Karpas-422 (cell line): ENCODE data around the gene CRTAC1. TPM values are rescaled to one million over a fixed set of nuclear protein-coding genes. Genes with fewer than 3 reads are reported as not detected.

Experiments used
- DNase-seq: peaks from one replicate; pipeline ENCODE4 v3.0.0-alpha.2; 2015
- H2AFZ ChIP-seq: fragments of 200-600 bp; sonication (generic); 2 replicates; pipeline ENCODE4 v1.6.1; 2014; ENCODE audit warnings: antibody characterized with exemption, low read length, mixed read lengths
- H3K27ac ChIP-seq: fragments of 200-600 bp; sonication (generic); 2 replicates; pipeline ENCODE4 v1.5.1; 2014; ENCODE audit warnings: mild to moderate bottlenecking, low read length, moderate library complexity
- H3K27me3 ChIP-seq: fragments of 200-600 bp; sonication (generic); 2 replicates; pipeline ENCODE4 v1.6.1; 2014; ENCODE audit warnings: low read length, mixed read lengths
- H3K36me3 ChIP-seq: fragments of 200-600 bp; sonication (generic); 2 replicates; pipeline ENCODE4 v1.6.1; 2014; ENCODE audit warnings: low read length, mixed read lengths; ENCODE audit not compliant: insufficient read depth
- H3K4me1 ChIP-seq: fragments of 200-600 bp; sonication (generic); 2 replicates; pipeline ENCODE4 v1.6.1; 2014; ENCODE audit warnings: mild to moderate bottlenecking, low read length, mixed read lengths
- H3K4me2 ChIP-seq: fragments of 200-600 bp; sonication (generic); 2 replicates; pipeline ENCODE4 v1.6.1; 2014; ENCODE audit warnings: low read length, low read depth, mild to moderate bottlenecking; ENCODE audit not compliant: poor library complexity, severe bottlenecking
- H3K4me3 ChIP-seq: fragments of 200-600 bp; sonication (generic); 2 replicates; pipeline ENCODE4 v1.5.1; 2014; ENCODE audit warnings: mild to moderate bottlenecking, antibody characterized with exemption, low read length, mixed read lengths
- H3K79me2 ChIP-seq: fragments of 200-600 bp; sonication (generic); 2 replicates; pipeline ENCODE4 v1.6.1; 2014; ENCODE audit warnings: mild to moderate bottlenecking, low read length, mixed read lengths
- H3K9ac ChIP-seq: fragments of 200-600 bp; sonication (generic); 2 replicates; pipeline ENCODE4 v1.6.0; 2014; ENCODE audit warnings: low read length
- H3K9me2 ChIP-seq: fragments of 200-600 bp; sonication (generic), shearing (Covaris generic); replicated peaks from 2 replicates; pipeline ENCODE4 v1.6.0; 2014; ENCODE audit warnings: mild to moderate bottlenecking, low read length, moderate library complexity; ENCODE audit not compliant: insufficient read depth
- H3K9me3 ChIP-seq: fragments of 300-700, 200-600 bp; sonication (generic); 2 replicates; pipeline ENCODE4 v1.6.1; 2014; ENCODE audit warnings: low read length, mixed read lengths
- H4K20me1 ChIP-seq: fragments of 200-600 bp; sonication (generic); 2 replicates; pipeline ENCODE4 v1.6.1; 2014; ENCODE audit warnings: mild to moderate bottlenecking, antibody characterized with exemption, low read length, low read depth; ENCODE audit not compliant: insufficient read depth
- total RNA-seq: library from RNA; depleted of rRNA; stranded (reverse); fragments of >200 nt; shearing (Covaris generic); gene quantifications from 2 replicates; pipeline ENCODE4 v1.2.3, GENCODE V29; 2014; ENCODE audit warnings: low replicate concordance

Gene CRTAC1
- total RNA-seq, 1 experiment from 2014 or later, result not detected

- Histone ChIP-seq H3K9me3 (no peaks in the 10 kb centered on the region), H2AFZ (no peak overlapping the region), H3K9ac (no peak overlapping the region), H3K79me2 (no peaks in the 10 kb centered on the region), H3K4me1 (no peaks in the 10 kb centered on the region), H3K27ac (no peak overlapping the region), H3K36me3 (no peaks in the 10 kb centered on the region), H3K4me2 (no peak overlapping the region), H3K4me3 (no peak overlapping the region), H3K9me2 (no peaks in the 10 kb centered on the region), H4K20me1 (no peaks in the 10 kb centered on the region), H3K27me3 (no peaks in the 10 kb centered on the region)
- DNase-seq, result no peak
Measured at GRCh38 chr10:97948822-97949221, 81.6 kb downstream of the CRTAC1 start.

GRCh38 chr10:97944772-97945171 is 85.6 kb downstream of the CRTAC1 start:
- no peak for DNase-seq
- H4K20me1 ChIP-seq, result no peaks in the 10 kb centered on the region
- no peaks in the 10 kb centered on the region for H3K9me2 ChIP-seq
- H3K27ac ChIP-seq, result no peak overlapping the region
- no peaks in the 10 kb centered on the region for H3K79me2 ChIP-seq
- H3K4me2 ChIP-seq, result no peak overlapping the region
- no peak overlapping the region for H3K9ac ChIP-seq
- no peaks in the 10 kb centered on the region for H3K36me3 ChIP-seq
- no peak overlapping the region for H3K4me3 ChIP-seq
- no peaks in the 10 kb centered on the region for H3K9me3 ChIP-seq
- no peaks in the 10 kb centered on the region for H3K4me1 ChIP-seq
- no peak overlapping the region for H2AFZ ChIP-seq
- no peaks in the 10 kb centered on the region for H3K27me3 ChIP-seq

GRCh38 chr10:97943294-97943693 is 87.1 kb downstream of the CRTAC1 start:
- H3K27me3 ChIP-seq, result no peaks in the 10 kb centered on the region
- no peak overlapping the region for H3K4me2 ChIP-seq
- H3K4me1 ChIP-seq, result no peaks in the 10 kb centered on the region
- H3K4me3 ChIP-seq, result no peak overlapping the region
- no peak overlapping the region for H3K27ac ChIP-seq
- H3K9me2 ChIP-seq, result no peaks in the 10 kb centered on the region
- H2AFZ ChIP-seq, result no peak overlapping the region
- H3K9me3 ChIP-seq, result no peaks in the 10 kb centered on the region
- no peaks in the 10 kb centered on the region for H4K20me1 ChIP-seq
- H3K36me3 ChIP-seq, result no peaks in the 10 kb centered on the region
- no peak for DNase-seq
- H3K79me2 ChIP-seq, result no peaks in the 10 kb centered on the region
- no peak overlapping the region for H3K9ac ChIP-seq

- Histone ChIP-seq H3K79me2 (no peaks in the 10 kb centered on the region), H3K4me2 (no peak overlapping the region), H3K27ac (no peak overlapping the region), H4K20me1 (no peaks in the 10 kb centered on the region), H2AFZ (no peak overlapping the region), H3K4me3 (no peak overlapping the region), H3K36me3 (no peaks in the 10 kb centered on the region), H3K9me3 (no peaks in the 10 kb centered on the region), H3K27me3 (no peaks in the 10 kb centered on the region), H3K9me2 (no peaks in the 10 kb centered on the region), H3K9ac (no peak overlapping the region), H3K4me1 (no peaks in the 10 kb centered on the region)
- DNase-seq, result no peak
Measured at GRCh38 chr10:97940534-97940933, 89.9 kb downstream of the CRTAC1 start.

- Histone ChIP-seq H3K27me3 (no peaks in the 10 kb centered on the region), H3K4me1 (no peaks in the 10 kb centered on the region), H3K36me3 (no peaks in the 10 kb centered on the region), H2AFZ (no peak overlapping the region), H3K4me3 (no peak overlapping the region), H3K9ac (no peak overlapping the region), H3K4me2 (no peak overlapping the region), H3K27ac (no peak overlapping the region), H3K79me2 (no peaks in the 10 kb centered on the region), H4K20me1 (no peaks in the 10 kb centered on the region), H3K9me3 (no peaks in the 10 kb centered on the region), H3K9me2 (no peaks in the 10 kb centered on the region)
- no peak for DNase-seq
Measured at GRCh38 chr10:97939446-97939990, 90.9 kb downstream of the CRTAC1 start.

GRCh38 chr10:97937928-97938327 is 92.5 kb downstream of the CRTAC1 start:
- Histone ChIP-seq H3K4me1 (no peaks in the 10 kb centered on the region), H3K79me2 (no peaks in the 10 kb centered on the region), H3K9ac (no peak overlapping the region), H3K9me3 (no peaks in the 10 kb centered on the region), H3K27me3 (no peaks in the 10 kb centered on the region), H3K4me2 (no peak overlapping the region), H3K9me2 (no peaks in the 10 kb centered on the region), H2AFZ (no peak overlapping the region), H3K36me3 (no peaks in the 10 kb centered on the region), H3K27ac (no peak overlapping the region), H4K20me1 (no peaks in the 10 kb centered on the region), H3K4me3 (no peak overlapping the region)
- no peak for DNase-seq

- no peaks in the 10 kb centered on the region for H3K9me3 ChIP-seq
- no peak overlapping the region for H3K9ac ChIP-seq
- no peak overlapping the region for H3K27ac ChIP-seq
- H3K4me2 ChIP-seq, result no peak overlapping the region
- no peaks in the 10 kb centered on the region for H3K27me3 ChIP-seq
- no peak for DNase-seq
- H3K79me2 ChIP-seq, result no peaks in the 10 kb centered on the region
- H2AFZ ChIP-seq, result no peak overlapping the region
- no peaks in the 10 kb centered on the region for H3K36me3 ChIP-seq
- H3K4me1 ChIP-seq, result no peaks in the 10 kb centered on the region
- no peaks in the 10 kb centered on the region for H3K9me2 ChIP-seq
- no peak overlapping the region for H3K4me3 ChIP-seq
- no peaks in the 10 kb centered on the region for H4K20me1 ChIP-seq
Measured at GRCh38 chr10:97937054-97937453, 93.4 kb downstream of the CRTAC1 start.

GRCh38 chr10:97936126-97936525 is 94.3 kb downstream of the CRTAC1 start:
- no peak overlapping the region for H3K4me2 ChIP-seq
- H3K9me2 ChIP-seq, result no peaks in the 10 kb centered on the region
- no peaks in the 10 kb centered on the region for H3K79me2 ChIP-seq
- H3K4me1 ChIP-seq, result no peaks in the 10 kb centered on the region
- no peaks in the 10 kb centered on the region for H3K27me3 ChIP-seq
- H3K9ac ChIP-seq, result no peak overlapping the region
- no peaks in the 10 kb centered on the region for H3K9me3 ChIP-seq
- H2AFZ ChIP-seq, result no peak overlapping the region
- no peak overlapping the region for H3K4me3 ChIP-seq
- DNase-seq, result no peak
- no peak overlapping the region for H3K27ac ChIP-seq
- no peaks in the 10 kb centered on the region for H3K36me3 ChIP-seq
- no peaks in the 10 kb centered on the region for H4K20me1 ChIP-seq
